GM19240 (cell line): Measurements from ENCODE around the gene ZNF468.
"Not testable (repeated sequence)": the region's sequence is repeated elsewhere in the genome, so short reads cannot be mapped to it uniquely, and the experiment has no call there.

Experiments
- DNase-seq: peaks from one replicate; pipeline ENCODE4 v3.0.0; 2011; ENCODE audit warnings: low spot score; ENCODE audit not compliant: insufficient read length

Gene ZNF468

GRCh38 chr19:52829866-52830265, 27.6 kb downstream of the ZNF468 start:
- DNase-seq, result not testable (repeated sequence)

GRCh38 chr19:52825765-52826164, 31.7 kb downstream of the ZNF468 start:
- DNase-seq, result no peak

- DNase-seq, result no peak
These were observed 33.7 kb downstream of the ZNF468 start for GRCh38 chr19:52823676-52824075.

GRCh38 chr19:52821204-52821960, 36.0 kb downstream of the ZNF468 start, which contains the start of gene ZNF28:
Gene ZNF28 (minus strand): TSS chr19:52821633. CDS start chr19:52817958, 3,675 bp downstream.
- peak; percentile 10 for DNase-seq

- not testable (repeated sequence) for DNase-seq
These were observed 36.8 kb downstream of the ZNF468 start for GRCh38 chr19:52820472-52821203.

GRCh38 chr19:52809801-52810200, 47.6 kb downstream of the ZNF468 start:
- no peak for DNase-seq

GRCh38 chr19:52799950-52800640, 57.3 kb downstream of the ZNF468 start:
- not testable (repeated sequence) for DNase-seq

- no peak for DNase-seq
These were observed 68.0 kb downstream of the ZNF468 start for GRCh38 chr19:52789440-52789839.
